Skin epidermis (tissue), 12 donors: ENCODE data around the gene SORCS2.

Experiments used
- H3K27ac ChIP-seq, 21 experiments: fragments of 200-600 bp; sonication (generic) in 11 of 21; one replicate each; pipeline ENCODE4 v1.5.0; 2020; ENCODE audit warnings: mild to moderate bottlenecking in 3 of 21, inconsistent platforms in 2 of 21, moderate library complexity in 2 of 21
- H3K4me3 ChIP-seq, 7 experiments: fragments of 200-600 bp; sonication (generic) in 2 of 7; one replicate each; pipeline ENCODE4 v1.5.0; 2020; ENCODE audit warnings: inconsistent platforms in 2 of 7, mild to moderate bottlenecking in 2 of 7, moderate library complexity in 1 of 7

Gene SORCS2

GRCh38 chr4:7717946-7718490 lies 525.7 kb downstream of the SORCS2 start:
- H3K27ac ChIP-seq, result no peak overlapping the region
- H3K4me3 ChIP-seq, result no peak overlapping the region

GRCh38 chr4:7719354-7720174 lies 527.2 kb downstream of the SORCS2 start:
- H3K27ac ChIP-seq, result no peak overlapping the region

GRCh38 chr4:7721984-7722551 lies 529.7 kb downstream of the SORCS2 start:
- no peak overlapping the region for H3K4me3 ChIP-seq
- no peak overlapping the region for H3K27ac ChIP-seq

More at GRCh38 chr4:7719354-7720174, 527.2 kb downstream of the SORCS2 start:
- H3K4me3 ChIP-seq, result no peak overlapping the region

GRCh38 chr4:7722766-7723387 lies 530.5 kb downstream of the SORCS2 start:
- H3K27ac ChIP-seq, result no peak overlapping the region
- no peak overlapping the region for H3K4me3 ChIP-seq

GRCh38 chr4:7723625-7724024 lies 531.3 kb downstream of the SORCS2 start:
- no peak overlapping the region for H3K4me3 ChIP-seq
- no peak overlapping the region for H3K27ac ChIP-seq

- Histone ChIP-seq H3K4me3 (no peak overlapping the region), H3K27ac (no peak overlapping the region)
Measured at GRCh38 chr4:7725951-7726350, 533.6 kb downstream of the SORCS2 start.

- no peak overlapping the region for H3K27ac ChIP-seq
- no peak overlapping the region for H3K4me3 ChIP-seq
Measured at GRCh38 chr4:7726665-7727413, 534.5 kb downstream of the SORCS2 start.

GRCh38 chr4:7727749-7728148 lies 535.4 kb downstream of the SORCS2 start:
- no peak overlapping the region for H3K4me3 ChIP-seq
- no peak overlapping the region for H3K27ac ChIP-seq

GRCh38 chr4:7731437-7731836 lies 539.1 kb downstream of the SORCS2 start:
- no peak overlapping the region for H3K4me3 ChIP-seq
- H3K27ac ChIP-seq, result no peak overlapping the region

GRCh38 chr4:7732263-7732662 lies 539.9 kb downstream of the SORCS2 start:
- Histone ChIP-seq H3K27ac (no peak overlapping the region), H3K4me3 (no peak overlapping the region)

- H3K4me3 ChIP-seq, result no peak overlapping the region
- H3K27ac ChIP-seq, result no peak overlapping the region
Measured at GRCh38 chr4:7733201-7733600, 540.9 kb downstream of the SORCS2 start.

- no peak overlapping the region for H3K27ac ChIP-seq
- H3K4me3 ChIP-seq, result no peak overlapping the region
Measured at GRCh38 chr4:7733801-7734650, 541.7 kb downstream of the SORCS2 start.

- Histone ChIP-seq H3K4me3 (no peak overlapping the region), H3K27ac (no peak overlapping the region)
Measured at GRCh38 chr4:7734651-7735260, 542.4 kb downstream of the SORCS2 start.

- no peak overlapping the region for H3K4me3 ChIP-seq
- H3K27ac ChIP-seq, result no peak overlapping the region
Measured at GRCh38 chr4:7735395-7735794, 543.1 kb downstream of the SORCS2 start.

- no peak overlapping the region for H3K4me3 ChIP-seq
- H3K27ac ChIP-seq, result no peak overlapping the region
Measured at GRCh38 chr4:7735961-7736360, 543.6 kb downstream of the SORCS2 start.

GRCh38 chr4:7736436-7737267 lies 544.3 kb downstream of the SORCS2 start:
- H3K27ac ChIP-seq, result no peak overlapping the region
- H3K4me3 ChIP-seq, result no peak overlapping the region

GRCh38 chr4:7737268-7737645 lies 544.9 kb downstream of the SORCS2 start:
- Histone ChIP-seq H3K27ac (no peak overlapping the region), H3K4me3 (no peak overlapping the region)
